ENCODE results near the gene AGBL4. TPM values are rescaled to one million over a fixed set of nuclear protein-coding genes. Genes with fewer than 3 reads are reported as not detected.

Gene AGBL4
- polyA plus RNA-seq, 3 donors: 0.05 TPM; not detected in 2

DNA sequence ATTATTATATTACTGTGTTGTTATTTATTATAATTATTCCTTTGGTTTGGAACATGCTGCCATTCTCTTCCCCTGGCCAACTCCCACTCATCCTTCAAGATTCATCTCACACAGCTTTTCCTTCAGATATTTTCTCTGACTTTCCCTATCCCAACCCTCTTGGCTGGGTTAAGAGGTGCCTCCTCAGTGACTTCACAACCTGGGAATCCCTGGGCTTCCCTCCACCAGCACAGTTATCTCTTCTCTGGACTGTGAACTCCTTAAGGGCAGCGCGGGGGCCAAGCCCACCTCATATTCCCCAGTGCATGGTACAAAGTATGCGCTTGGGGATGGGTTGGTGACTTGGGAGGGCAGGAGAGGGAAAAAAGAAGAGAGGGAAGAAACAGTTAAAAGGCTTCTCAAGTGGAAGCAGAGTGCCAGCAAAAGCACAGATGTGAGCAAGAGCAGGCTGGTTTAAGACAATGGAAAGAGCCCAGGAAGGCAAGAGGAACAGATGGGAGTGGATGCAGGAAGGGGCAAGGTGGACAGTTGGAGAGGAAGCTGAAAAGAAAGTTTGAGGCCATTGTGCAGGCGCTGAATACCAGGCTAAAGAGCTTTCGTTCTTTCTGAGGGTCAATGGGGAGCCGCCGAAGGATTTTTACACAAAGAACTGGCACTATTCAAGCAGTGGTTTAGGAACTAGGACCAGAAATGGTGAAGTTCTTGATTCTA lies 1379.4 kb downstream of the AGBL4 start:
- TF ChIP-seq, protein P1, sequence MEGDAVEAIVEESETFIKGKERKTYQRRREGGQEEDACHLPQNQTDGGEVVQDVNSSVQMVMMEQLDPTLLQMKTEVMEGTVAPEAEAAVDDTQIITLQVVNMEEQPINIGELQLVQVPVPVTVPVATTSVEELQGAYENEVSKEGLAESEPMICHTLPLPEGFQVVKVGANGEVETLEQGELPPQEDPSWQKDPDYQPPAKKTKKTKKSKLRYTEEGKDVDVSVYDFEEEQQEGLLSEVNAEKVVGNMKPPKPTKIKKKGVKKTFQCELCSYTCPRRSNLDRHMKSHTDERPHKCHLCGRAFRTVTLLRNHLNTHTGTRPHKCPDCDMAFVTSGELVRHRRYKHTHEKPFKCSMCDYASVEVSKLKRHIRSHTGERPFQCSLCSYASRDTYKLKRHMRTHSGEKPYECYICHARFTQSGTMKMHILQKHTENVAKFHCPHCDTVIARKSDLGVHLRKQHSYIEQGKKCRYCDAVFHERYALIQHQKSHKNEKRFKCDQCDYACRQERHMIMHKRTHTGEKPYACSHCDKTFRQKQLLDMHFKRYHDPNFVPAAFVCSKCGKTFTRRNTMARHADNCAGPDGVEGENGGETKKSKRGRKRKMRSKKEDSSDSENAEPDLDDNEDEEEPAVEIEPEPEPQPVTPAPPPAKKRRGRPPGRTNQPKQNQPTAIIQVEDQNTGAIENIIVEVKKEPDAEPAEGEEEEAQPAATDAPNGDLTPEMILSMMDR (IDR thresholded peaks at IDR 0.05): no peak
- no peaks in the 10 kb centered on the region for H3K79me2 ChIP-seq (ENCODE audit: insufficient read depth, low read length)
- 83% methylated on average over 1 of the region's 7 CpGs for WGBS (ENCODE audit: insufficient coverage)
- no peak overlapping the region for H3K9ac ChIP-seq (ENCODE audit: insufficient read depth, low read length, poor library complexity, severe bottlenecking)
- H3K4me1 Mint-ChIP-seq: no peaks in the 10 kb centered on the region
- H3K4me3 ChIP-seq (replicated peaks in 1 of 3; ENCODE audit: low read depth in 2 of 3, low read length in 3 of 3): no peak overlapping the region
- no peaks in the 10 kb centered on the region for H3K36me3 ChIP-seq (replicated peaks in 1 of 2; ENCODE audit: control insufficient read depth in 1 of 2, insufficient read depth in 2 of 2, low read length in 2 of 2)
- DNase-seq: no peak
- no peaks in the 10 kb centered on the region for H3K4me1 ChIP-seq (ENCODE audit: control insufficient read depth in 1 of 2, insufficient read depth in 2 of 2, low read length in 2 of 2)
- no peaks in the 10 kb centered on the region for H4K20me1 ChIP-seq (ENCODE audit: insufficient read depth, low read length)
- peaks cover 0 to 4% (median 0%) of the 10 kb centered on the region in 3 donors for H3K27me3 Mint-ChIP-seq (ENCODE audit: low read depth in 3 of 3)
- no peaks in the 10 kb centered on the region for H3K9me3 ChIP-seq (replicated peaks in 1 of 2; ENCODE audit: control insufficient read depth in 1 of 2, insufficient read depth in 1 of 2, low read length in 2 of 2)
- H2AFZ ChIP-seq (ENCODE audit: insufficient read depth, low read depth, low read length, poor library complexity, severe bottlenecking): no peak overlapping the region
- H3K4me3 Mint-ChIP-seq: no peak overlapping the region
- no peak overlapping the region for H3K4me2 ChIP-seq (replicated peaks; ENCODE audit: extremely low read depth, low read length, poor library complexity, severe bottlenecking)
- H3K27ac Mint-ChIP-seq: no peak overlapping the region
- H3K36me3 Mint-ChIP-seq: no peaks in the 10 kb centered on the region
- no peak overlapping the region for H3K27ac ChIP-seq (ENCODE audit: low read depth in 1 of 2, low read length in 2 of 2)
- intact Hi-C loops (cut with micrococcal nuclease): no loop called here
- no peaks in the 10 kb centered on the region for H3K27me3 ChIP-seq (ENCODE audit: control insufficient read depth in 2 of 2, insufficient read depth in 2 of 2, low read length in 2 of 2)
- H3K9me3 Mint-ChIP-seq: peaks cover 0 to 4% (median 0%) of the 10 kb centered on the region in 7 donors

DNA sequence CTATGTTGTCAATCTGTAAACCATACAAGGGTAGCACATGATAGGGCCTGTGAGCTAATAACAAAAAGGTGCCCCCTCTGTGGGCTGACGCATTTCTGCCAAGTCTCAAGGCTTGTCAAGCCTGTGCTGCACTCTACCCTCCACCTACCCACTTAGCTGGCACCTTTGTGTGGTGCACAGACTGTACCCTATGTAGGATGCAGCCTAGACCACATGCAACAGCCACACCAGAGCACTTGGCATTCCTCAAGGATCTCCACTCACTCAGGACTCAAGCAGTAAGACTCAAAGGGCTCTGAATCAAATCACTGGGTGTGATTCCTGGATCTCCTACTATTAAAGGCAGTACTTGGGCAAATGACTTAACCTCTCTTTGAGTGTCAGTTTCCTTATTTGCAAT lies 1380.6 kb downstream of the AGBL4 start:
- no peaks in the 10 kb centered on the region for H3K4me1 ChIP-seq (ENCODE audit: control insufficient read depth in 1 of 2, insufficient read depth in 2 of 2, low read length in 2 of 2)
- no peaks in the 10 kb centered on the region for H3K27me3 ChIP-seq (ENCODE audit: control insufficient read depth in 2 of 2, insufficient read depth in 2 of 2, low read length in 2 of 2)
- Mint-ChIP-seq H3K27me3 (ENCODE audit: low read depth in 3 of 3) (peaks cover 0 to 5% (median 0%) of the 10 kb centered on the region in 3 donors), H3K9me3 (peaks cover 0 to 4% (median 0%) of the 10 kb centered on the region in 7 donors), H3K36me3 (no peaks in the 10 kb centered on the region), H3K4me1 (no peaks in the 10 kb centered on the region), H3K27ac (no peak overlapping the region), H3K4me3 (no peak overlapping the region)
- no peak for DNase-seq
- 100% methylated on average over 1 of the region's 1 CpG for WGBS (ENCODE audit: insufficient coverage)
- no peak overlapping the region for H2AFZ ChIP-seq (ENCODE audit: insufficient read depth, low read depth, low read length, poor library complexity, severe bottlenecking)
- no peak overlapping the region for H3K4me3 ChIP-seq (replicated peaks in 1 of 3; ENCODE audit: low read depth in 2 of 3, low read length in 3 of 3)
- TF ChIP-seq, protein P1 (IDR thresholded peaks at IDR 0.05): no peak
- H3K36me3 ChIP-seq (replicated peaks in 1 of 2; ENCODE audit: control insufficient read depth in 1 of 2, insufficient read depth in 2 of 2, low read length in 2 of 2): no peaks in the 10 kb centered on the region
- H3K9me3 ChIP-seq (replicated peaks in 1 of 2; ENCODE audit: control insufficient read depth in 1 of 2, insufficient read depth in 1 of 2, low read length in 2 of 2): no peaks in the 10 kb centered on the region
- no peak overlapping the region for H3K4me2 ChIP-seq (replicated peaks; ENCODE audit: extremely low read depth, low read length, poor library complexity, severe bottlenecking)
- H3K9ac ChIP-seq (ENCODE audit: insufficient read depth, low read length, poor library complexity, severe bottlenecking): no peak overlapping the region
- no peaks in the 10 kb centered on the region for H4K20me1 ChIP-seq (ENCODE audit: insufficient read depth, low read length)
- intact Hi-C loops (cut with micrococcal nuclease): no loop called here
- no peaks in the 10 kb centered on the region for H3K79me2 ChIP-seq (ENCODE audit: insufficient read depth, low read length)
- no peak overlapping the region for H3K27ac ChIP-seq (ENCODE audit: low read depth in 1 of 2, low read length in 2 of 2)
